GDM1 (cell line): Measurements from ENCODE around the gene KSR1.
"Not testable (repeated sequence)": the region's sequence is repeated elsewhere in the genome, so short reads cannot be mapped to it uniquely, and the experiment has no call there.

Source experiments
- DNase-seq: peaks from one replicate; lab custom pipeline; 2025; lab: John Stamatoyannopoulos, UW

The KSR1 gene

DNA sequence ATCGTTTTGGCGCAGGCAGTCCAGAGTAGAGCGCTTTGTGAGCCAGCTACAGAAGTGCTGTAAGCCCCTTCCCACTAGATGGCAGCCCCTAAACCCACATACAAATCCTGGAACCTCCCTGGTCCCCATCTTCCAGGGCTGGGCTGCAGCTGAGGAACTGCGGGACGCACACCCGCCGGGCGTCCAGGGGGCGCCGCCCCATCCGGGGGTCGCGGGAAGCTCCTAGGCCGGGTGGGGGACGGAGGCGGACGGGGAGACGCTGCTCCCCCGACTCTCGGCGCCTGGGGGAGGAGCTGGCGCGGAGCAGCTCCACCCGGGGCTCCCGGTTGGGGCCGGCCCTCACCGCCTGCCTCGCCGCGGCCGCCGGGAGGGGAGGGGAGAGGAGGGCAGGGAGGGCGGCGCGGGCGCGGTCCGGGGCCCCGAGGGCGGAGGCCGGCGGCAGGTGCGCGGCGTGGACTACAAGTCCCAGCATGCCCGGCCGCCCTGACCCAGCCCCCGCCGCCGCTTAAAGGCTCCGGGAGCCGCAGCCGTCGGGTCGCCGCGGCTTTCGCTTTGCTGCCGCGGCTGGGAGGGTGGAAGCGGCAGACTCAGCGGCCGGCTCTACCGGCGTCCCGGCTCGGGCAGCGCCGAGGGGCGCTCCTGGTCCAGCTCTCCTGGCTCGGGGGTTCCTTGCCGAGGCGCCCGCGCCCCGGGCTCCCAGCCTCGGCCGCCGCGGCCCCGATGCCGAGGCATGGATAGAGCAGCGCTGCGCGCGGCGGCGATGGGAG is at the start of gene KSR1:
KSR1 (plus strand) TSS at position 535 of the 767 bp plus-strand sequence; CDS start at position 731, 196 bp downstream.
- peak; percentile 76 for DNase-seq

DNA sequence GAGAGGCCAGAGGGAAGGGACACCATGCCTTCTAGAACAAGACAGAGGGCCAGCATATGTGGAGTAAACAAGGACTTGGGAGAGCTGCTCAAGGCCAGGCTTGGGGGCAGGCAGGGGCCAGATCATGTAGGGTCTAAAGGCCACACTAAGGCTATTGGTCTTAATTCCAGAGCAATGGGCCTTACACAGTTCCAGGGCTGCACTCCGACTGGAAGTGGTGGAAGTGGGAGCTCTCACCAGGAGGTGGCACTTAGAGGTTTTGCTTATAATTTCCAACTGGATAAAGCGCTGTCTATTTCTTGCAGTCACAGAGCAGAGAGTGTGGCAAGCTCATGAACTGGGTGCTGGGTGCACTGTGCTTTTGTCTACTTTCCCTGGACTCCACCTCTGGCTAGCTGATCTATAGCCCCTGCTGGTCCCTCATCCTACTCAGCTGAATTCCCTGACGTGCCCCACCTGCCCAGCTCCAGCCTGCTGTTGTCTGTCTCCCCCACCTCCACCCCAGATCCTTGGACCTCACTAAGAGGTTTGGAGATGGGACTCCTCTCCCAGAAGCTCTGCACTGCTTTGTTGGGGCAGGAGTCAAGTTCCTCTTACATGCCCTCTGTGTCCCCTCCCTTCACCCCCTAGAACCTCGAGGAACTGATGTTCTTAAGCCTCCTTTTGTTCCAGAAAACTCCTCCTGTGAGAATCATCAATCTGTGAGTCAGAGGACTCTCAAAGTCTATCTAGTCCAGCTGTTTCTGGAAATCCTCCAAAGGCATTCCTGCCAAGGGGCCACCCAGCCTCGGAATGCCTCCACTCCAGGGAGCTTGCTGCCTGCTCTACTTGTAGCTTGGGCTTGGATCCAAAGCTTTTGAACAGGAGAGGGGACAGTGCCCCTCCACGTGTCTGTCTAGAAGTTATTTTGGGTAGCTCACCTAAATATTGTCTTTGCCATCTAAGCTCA is 48.1 kb upstream of the KSR1 start:
- no peak for DNase-seq

DNA sequence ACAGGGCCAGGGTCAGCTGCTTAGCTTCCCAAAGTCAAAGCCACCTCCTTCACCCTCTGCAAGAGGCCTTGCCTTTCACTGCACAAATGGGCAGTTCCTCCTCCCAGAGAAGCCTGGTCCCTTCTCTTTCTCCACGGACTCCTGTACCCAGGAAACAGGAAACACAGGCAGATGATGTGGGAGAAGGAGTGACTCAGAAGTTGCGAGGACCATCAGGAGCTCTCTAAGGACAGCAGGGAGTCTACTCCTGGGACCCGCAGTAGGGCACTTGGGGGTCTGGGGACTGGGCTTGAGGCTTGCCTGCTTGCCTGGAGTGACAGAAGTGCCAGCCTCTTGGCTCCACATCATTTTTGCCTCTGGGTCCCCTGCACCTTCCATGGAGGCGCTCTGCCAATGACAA is 47.4 kb upstream of the KSR1 start:
- no peak for DNase-seq

DNA sequence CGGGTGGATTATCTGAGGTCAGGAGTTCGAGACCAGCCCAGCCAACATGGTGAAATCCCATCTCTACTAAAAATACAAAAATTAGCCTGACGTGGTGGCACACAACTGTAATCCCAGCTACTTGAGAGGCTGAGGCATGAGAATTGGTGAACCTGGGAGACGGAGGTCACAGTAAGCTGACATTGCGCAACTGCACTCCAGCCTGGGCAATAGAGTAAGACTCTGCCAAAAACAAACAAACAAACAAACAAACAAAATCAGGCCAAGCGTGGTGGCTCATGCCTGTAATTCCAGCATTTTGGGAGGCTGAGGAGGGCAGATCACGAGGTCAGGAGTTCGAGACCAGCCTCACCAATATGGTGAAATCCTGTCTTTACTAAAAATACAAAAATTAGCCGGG is 44.1 kb upstream of the KSR1 start:
- not testable (repeated sequence) for DNase-seq

DNA sequence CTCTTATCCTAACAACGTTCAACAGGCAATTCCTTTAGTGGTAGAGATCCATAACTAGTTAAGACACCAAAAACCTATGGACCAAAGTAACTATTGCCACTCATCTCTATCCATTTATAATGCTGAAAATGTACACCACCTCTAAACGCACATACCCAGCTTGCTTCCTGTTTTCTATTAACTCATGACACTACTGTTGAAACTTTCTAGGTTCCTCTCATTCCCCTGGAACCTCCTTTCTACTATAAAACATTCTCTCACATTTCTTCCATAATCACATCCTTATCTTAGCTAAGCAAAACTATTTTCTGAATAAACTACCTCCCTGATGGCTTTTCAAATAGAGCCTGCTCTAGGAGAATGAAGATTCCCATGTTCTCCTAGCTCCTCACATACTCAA is 42.9 kb upstream of the KSR1 start:
- DNase-seq: no peak

DNA sequence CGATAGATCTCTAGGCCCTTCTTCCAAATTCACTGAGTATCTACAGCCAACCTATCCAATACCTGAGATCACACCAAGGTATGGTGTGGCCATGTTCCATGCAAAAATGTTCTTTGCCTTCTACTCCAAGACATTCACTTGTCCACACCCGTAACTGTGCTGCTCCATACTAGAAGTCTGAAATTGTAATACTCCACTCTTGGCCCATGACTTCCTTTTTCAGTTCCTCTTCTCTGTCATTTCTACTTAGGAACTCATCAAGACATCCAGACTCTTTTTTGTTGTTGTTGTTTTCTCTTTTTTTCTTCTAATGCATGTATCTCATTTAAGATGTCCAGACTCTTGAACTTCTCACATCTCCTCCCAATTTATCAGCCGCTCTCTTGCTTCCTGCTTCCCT is 42.5 kb upstream of the KSR1 start:
- no peak for DNase-seq

DNA sequence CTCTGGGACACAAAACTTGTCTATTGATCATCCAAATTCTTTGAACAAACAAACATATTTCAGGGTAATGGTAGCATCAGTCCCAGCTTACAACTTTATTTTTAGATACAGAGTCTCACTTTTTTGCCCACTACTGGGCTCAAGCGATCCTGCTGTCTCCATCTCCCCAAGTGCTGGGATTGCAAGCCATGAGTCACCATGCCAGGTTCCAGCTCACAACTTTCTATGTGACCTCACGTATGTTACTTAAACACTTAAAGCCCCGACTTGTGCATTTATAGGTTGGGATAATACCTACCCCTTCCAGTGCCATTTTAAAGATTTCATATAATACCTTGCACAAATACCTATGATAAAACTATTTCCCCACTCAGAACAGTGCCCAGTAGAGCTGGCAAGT is 42.0 kb upstream of the KSR1 start:
- DNase-seq: no peak

DNA sequence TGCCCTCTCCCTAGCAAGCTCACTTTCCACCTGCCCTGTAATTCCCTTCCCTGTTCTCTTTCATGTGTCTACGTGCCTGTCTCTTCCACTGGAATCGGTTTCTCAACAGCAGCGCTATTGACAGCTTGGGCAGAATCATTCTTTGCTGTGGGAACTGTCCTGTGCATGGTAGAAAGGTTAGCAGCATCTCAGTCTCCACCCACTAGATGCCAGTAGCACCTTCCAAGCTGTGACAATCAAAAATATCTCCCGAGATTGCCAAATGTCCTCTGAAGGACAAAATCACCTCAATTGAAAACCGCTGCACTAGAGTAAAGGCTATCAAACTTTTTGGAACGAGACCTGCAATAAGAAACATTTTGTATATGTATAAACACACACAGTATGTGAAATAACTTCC is 41.6 kb upstream of the KSR1 start:
- no peak for DNase-seq

DNA sequence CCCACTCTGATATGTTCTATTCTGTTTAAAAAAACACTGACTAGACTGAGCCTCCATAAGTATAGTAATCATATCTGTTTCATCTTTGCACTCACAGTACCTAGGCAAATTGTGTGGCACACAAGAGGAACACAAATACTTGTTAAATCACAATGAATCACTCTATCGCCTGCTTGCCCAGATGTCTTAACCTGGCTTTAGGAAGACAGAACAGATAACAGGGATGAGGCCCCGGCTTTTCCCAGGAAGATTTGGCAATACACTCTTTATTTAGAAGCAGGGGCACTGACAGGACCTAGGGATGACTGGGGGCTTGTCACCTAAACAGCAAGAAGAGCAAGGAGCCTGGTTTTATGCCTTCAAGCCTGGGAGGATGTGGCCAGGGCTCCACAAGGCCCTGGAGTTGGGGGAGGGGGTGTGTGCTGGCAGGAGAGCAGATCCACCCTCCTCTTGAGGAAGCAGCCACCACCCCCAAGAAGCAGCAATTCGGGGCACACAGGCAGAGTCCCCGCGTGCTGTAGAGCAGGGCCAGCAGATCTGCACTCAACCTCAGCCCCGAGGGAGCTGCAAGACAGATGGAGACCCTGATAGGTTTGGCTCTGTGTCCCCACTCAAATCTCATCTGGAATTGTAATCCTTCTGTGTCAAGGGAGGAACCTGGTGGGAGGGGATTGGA is 41.0 kb upstream of the KSR1 start:
- DNase-seq: no peak

DNA sequence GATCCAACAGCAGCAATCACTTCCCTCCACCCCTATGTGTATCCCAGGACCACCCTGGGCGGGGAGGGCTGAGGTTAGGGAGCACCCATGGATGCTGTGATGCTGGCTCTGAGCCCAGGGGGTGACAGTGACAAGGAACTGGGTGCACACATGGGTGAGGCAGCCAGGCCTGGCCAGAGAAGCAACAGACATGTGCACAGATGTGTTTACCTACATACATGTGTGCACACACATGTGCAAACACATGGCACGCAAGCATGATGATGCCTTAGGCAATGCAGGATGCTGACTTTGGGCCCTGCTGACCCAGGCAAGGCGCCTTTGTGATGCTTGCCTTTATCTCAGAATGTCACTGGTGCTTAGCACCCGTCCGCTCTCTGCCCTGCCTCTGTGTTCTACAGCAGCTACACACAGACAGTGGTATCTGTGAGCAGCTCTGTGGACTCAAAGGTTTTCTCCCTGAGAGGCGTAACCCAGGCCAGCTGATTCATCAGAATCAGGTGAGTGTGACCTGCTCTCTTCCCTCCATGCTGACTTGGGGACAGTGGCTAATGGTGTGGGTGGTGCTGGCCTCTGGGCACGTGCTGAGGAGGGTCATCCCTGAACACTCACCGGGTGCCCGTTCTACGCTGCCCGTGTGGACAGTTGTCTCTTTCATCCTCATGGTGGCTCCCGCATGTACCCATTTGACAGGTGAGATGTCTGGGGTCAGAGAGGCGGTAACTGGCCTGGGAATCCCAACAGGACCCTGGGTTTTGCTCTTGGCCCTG is 38.5 kb upstream of the KSR1 start:
- DNase-seq: no peak

DNA sequence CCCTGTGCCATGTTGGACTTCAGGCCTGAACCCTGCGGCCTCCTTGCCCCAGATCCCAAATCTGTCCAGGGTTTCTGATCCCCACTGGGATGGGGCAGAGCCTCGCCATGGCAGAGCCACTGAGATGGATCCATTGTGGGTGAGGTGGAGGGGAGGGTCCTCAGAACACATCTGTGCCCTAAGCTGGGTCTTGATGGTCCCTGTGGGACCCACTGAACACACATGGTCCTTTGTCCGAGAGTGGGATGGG is 38.0 kb upstream of the KSR1 start:
- DNase-seq: no peak

DNA sequence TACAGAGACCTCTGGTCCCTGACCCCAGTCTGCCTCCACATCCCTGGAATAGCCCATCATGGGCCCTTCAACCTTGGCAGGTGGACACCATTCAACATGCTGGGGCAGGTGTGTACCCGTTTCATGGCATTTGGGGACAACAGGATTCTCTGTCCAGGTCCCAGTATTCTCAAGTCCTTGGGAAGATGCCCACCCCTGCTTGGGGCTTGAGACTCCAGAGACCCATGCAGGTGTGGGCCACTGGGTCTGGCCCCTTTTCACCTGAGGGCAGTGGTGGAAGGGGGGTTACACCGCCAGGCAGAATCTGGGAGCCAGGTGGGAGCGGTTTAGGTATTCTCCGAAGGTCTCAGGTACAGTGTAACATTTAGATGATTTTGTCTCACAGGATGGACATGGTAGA is 37.1 kb upstream of the KSR1 start:
- no peak for DNase-seq

DNA sequence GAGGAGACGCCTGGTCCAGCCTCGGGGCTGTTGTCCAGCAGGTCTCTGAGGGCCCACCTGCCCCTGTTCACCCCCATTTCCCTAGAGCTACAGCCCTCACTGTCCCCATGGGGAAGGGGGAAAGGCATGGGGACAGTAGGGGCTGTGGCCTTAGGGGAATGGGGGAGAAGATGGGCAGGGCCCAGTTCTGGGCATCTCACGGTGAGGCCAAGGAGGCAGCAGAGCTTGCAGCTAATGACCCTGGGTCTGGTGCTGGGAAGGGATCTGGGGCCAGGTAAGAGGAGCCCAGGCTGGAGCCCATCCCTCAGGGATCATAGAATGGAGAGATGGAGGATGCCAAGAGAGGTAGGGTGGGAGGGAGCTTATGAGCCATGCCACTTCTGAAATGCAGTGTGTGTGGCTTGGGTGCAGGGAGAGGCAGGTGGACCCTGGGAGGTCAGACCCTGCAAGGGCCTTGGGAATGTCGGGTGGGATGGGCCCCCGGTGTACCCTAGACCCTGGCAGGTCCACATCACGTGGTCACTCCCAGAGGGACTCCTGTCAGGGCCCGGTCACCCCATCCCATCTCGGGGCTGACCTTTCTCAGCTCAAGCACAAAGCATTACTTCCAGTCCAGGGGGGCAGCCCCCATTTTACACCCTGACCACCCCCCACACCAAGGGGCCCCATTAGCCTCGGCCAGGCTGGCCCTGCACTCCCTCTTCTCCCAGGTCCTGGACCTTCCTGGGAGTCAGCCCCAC is 35.9 kb upstream of the KSR1 start:
- DNase-seq: no peak

DNA sequence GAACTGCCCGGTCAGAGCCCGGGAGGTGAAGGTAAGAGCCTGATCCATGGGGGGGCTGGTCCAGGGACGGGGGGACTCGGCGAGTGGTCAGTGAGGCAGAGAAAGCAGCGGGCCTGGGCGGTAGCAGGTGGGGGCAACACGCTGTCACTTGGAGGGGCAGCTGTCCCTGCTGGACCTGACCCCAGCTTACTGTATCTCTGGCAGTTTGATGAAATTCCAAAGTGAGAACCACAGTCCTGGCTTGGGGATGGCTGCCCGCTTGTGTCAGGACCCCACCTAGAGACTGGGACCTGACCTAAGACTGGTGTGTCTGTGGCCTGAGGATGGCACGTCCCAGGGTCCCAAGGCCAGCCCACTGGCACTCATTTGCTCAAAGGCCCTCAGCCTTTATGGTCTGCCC is 35.1 kb upstream of the KSR1 start:
- DNase-seq: no peak

DNA sequence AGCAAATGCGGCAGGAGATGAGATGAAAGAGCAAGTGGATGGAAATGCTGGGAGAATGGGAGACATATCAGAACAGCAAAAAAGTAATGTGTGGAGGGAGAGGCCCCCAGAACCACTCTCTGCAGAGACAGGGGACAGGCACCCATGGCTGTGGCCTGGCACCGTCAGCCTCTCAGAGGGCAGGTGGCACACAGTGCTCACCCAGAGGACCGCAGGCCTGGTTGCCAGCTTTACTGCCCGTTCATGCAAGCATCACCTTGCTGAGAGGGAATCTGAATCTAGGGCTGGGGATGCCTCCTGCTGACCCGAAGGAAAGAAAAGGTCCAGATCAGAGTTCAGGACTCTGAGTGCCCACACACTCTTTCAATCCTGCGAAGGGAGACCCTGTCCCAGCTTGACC is 34.6 kb upstream of the KSR1 start:
- not testable (repeated sequence) for DNase-seq

DNA sequence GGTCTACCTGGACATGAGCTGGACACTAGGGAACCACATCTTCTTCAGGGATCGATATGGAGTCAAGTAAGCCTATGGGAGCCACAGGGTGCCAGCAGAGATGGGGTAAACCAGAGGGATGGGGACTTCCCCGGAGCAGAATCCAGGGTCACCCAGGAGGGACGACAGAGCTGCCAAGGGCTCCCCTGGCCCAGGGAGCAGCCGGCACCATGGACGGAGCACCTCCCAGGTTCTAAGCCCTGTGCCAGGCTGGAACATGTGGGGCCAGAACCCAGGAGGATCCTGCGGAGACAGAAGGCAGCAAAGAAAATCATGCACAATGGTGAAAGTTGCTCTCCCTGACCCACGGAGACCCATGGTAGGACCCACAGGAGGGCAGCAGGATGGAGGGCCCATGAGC is 33.6 kb upstream of the KSR1 start:
- no peak for DNase-seq

DNA sequence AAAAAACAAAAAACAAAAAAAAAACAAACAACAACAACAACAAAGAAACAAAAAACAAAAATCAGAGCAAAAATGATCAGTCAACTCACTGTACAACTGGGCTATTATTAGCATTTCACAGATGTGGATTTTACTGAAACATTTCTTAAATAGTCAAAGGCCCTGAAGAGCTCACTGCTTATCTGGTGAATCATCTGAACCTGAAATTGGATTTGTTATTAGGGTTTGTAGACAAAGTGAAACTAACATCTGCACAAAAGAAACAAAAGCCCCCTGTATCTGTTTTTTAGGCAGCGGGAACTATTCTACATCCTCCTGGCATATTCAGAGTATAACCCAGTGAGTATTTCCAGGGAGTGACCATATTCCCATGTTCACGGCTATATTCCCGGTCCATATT is 32.6 kb upstream of the KSR1 start:
- DNase-seq: no peak

DNA sequence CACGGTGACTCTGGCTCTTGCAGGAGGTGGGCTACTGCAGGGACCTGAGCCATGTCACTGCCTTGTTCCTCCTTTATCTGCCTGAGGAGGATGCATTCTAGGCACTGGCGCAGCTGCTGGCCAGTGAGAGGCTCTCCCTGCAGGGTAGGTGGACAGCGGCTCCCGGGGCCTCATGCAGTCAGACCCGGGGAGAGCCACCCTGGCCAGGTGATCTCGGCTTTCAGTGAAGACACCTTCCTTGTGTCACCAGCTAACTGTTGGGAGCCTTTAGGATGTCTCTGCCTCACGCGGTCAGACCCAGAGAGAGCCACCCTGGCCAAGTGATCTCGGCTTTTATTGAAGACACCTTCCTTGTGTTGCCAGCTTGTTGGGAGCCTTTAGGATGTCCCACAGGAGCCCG is 31.7 kb upstream of the KSR1 start:
- no peak for DNase-seq

DNA sequence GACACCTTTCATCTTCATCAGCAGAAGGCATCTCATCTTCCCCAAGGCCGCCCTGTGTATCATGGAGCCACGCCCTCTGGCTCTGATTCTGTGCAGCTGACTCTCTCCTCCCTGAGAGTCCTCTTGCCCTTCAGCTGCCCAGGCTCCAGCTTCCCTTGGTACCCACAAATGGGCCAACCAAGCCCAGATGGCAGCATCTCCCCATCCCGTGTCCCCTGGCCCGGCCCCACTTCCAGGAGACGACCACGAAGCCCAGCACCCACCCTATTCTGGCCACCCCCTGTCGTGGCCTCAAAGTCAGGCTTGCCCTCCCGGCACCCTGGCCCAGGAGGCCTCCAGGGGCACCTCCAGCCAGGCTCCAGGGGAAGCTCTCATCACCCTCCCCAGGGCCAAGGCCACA is 31.3 kb upstream of the KSR1 start:
- no peak for DNase-seq

DNA sequence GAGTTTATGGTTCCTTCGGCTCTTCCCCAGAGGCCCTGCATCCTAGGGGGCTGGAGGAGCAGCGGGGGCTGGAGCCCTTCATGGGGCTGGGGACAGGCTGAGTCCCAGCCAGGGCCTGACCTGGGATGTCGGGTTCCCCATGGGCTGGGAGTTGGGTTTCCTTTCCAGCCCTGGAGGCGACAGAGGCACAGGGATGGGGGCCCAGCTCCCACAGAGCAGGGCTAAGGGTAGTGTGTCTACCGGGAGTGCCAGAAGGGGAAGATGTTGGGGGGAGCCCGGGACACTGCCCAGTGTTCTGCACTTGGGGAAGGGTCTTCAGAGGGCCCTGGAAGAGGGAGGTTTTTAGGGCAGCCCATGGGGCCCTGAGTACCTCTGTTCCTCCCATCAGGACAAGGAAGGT is 30.7 kb upstream of the KSR1 start:
- DNase-seq: not testable (repeated sequence)

DNA sequence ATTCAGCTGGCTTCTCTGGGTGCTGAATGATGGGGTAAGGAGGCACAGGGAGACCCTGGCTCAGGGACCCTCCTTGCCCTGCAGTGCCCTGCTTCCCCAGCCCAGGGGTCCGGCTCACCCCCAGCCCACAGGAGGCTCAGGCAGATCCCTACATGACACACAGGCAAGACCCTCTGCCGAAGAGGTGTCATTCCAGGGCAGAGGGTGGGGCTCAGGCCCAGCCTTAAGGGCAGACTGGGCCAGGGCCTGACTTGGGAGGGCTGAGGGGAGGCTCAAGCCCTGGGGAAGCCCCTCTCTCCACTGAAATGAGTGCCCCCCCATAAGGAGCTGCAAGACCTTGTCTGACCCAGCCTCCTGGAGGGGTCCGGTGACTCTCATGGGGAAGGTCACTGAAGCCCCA is 30.3 kb upstream of the KSR1 start:
- no peak for DNase-seq

DNA sequence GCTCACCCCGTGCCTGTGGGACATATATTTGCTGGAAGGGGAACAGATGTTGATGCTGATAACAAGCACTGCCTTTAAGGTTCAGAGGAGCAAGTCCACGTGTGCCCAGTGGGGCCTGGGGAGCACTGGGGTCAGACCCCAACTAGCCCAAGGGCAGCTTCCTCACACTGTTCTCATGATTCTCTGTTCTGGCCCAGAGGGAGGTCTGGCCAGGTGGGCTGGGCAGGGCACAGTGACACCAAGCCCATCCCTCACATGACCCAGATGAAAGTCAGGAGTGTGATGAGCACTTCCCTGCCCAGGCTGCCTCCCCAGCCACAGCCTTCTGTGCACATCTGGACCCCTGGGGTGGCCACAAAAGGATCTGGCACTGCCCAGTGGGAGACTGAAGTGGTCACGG is 29.8 kb upstream of the KSR1 start:
- DNase-seq: not testable (repeated sequence)
